Spinal cord (tissue), 10 donors: ENCODE measurements around the gene COLGALT1. TPM values are rescaled to one million over a fixed set of nuclear protein-coding genes. Genes with fewer than 3 reads are reported as not detected.

Experiments used
- DNase-seq, 6 donors: peaks; one replicate each; pipeline versions ENCODE4 v3.0.0 to v3.0.0-alpha.2; 2013 to 2015; ENCODE audit warnings: low spot score in 6 of 6, low read depth in 4 of 6
- H3K27ac ChIP-seq: one replicate; pipeline ENCODE4 v1.5.1; 2013; ENCODE audit warnings: low read depth, low read length, control low read depth
- H3K27me3 ChIP-seq: one replicate; pipeline ENCODE4 v1.6.1; 2013; ENCODE audit warnings: low read length; ENCODE audit not compliant: control insufficient read depth, insufficient read depth
- H3K36me3 ChIP-seq: one replicate; pipeline ENCODE4 v1.6.1; 2013; ENCODE audit warnings: low read length; ENCODE audit not compliant: control insufficient read depth, insufficient read depth
- H3K4me1 ChIP-seq: one replicate; pipeline ENCODE4 v1.6.1; 2013; ENCODE audit warnings: low read length; ENCODE audit not compliant: control insufficient read depth, insufficient read depth
- H3K4me3 ChIP-seq: one replicate; pipeline ENCODE4 v1.5.1; 2013; ENCODE audit warnings: low read depth, low read length, control low read depth
- H3K9me3 ChIP-seq: one replicate; pipeline ENCODE4 v1.6.1; 2013; ENCODE audit warnings: low read length; ENCODE audit not compliant: control insufficient read depth, insufficient read depth
- WGBS: methylation state at CpG from one replicate; pipeline ENCODE4 v1.1.5; 2013; ENCODE audit warnings: missing lambda C conversion rate; ENCODE audit not compliant: insufficient coverage; 5-methylcytosine and 5-hydroxymethylcytosine counted together
- polyA plus RNA-seq, 2 donors: library from polyadenylated mRNA; unstranded; fragments of 120-200 nt; gene quantifications; one replicate each; pipeline ENCODE4 v1.2.1, GENCODE V29; 2013; ENCODE audit not compliant: insufficient read length in 2 of 2
- total RNA-seq, 2 donors: library from RNA; depleted of rRNA in 1 of 2; stranded (reverse); fragments of 120-200 nt in 1 of 2; fragments of >200 nt in 1 of 2; gene quantifications; one replicate each; pipeline versions ENCODE4 v1.2.3 to v1.2.4, GENCODE V29; 2013 to 2014
- donor health status: healthy.

Gene COLGALT1
- total and polyA plus RNA-seq, 4 donors = 24.3 to 64.5 (median 39.8) TPM

- Histone ChIP-seq H3K27me3 (no peaks in the 10 kb centered on the region), H3K9me3 (no peaks in the 10 kb centered on the region), H3K36me3 (peaks cover 7% of the 10 kb centered on the region), H3K27ac (peak overlapping the region; percentile 60), H3K4me3 (no peak overlapping the region), H3K4me1 (peaks cover 16% of the 10 kb centered on the region)
- peak in 3 of 6 donors; percentile 19 to 75 (median 26) for DNase-seq
- 31% methylated on average over 6 of the region's 7 CpGs for WGBS
Measured at GRCh38 chr19:17553256-17553655, 2.2 kb upstream of the COLGALT1 start.

GRCh38 chr19:17554968-17555479, 425 bp upstream of the COLGALT1 start:
- DNase-seq = no peak
- Histone ChIP-seq H3K4me3 (peak overlapping the region; percentile 48), H3K9me3 (no peaks in the 10 kb centered on the region), H3K27ac (peak overlapping the region; percentile 76), H3K36me3 (peaks cover 22% of the 10 kb centered on the region), H3K4me1 (peaks cover 19% of the 10 kb centered on the region), H3K27me3 (no peaks in the 10 kb centered on the region)
- 16% methylated on average over 14 of the region's 19 CpGs for WGBS

- H3K36me3 ChIP-seq = peaks cover 33% of the 10 kb centered on the region
- no peaks in the 10 kb centered on the region for H3K27me3 ChIP-seq
- H3K4me3 ChIP-seq = peak overlapping the region; percentile 78
- no peaks in the 10 kb centered on the region for H3K9me3 ChIP-seq
- peaks cover 20% of the 10 kb centered on the region for H3K4me1 ChIP-seq
- 9% methylated on average over 46 of the region's 46 CpGs for WGBS
- H3K27ac ChIP-seq = peak overlapping the region; percentile 81
- DNase-seq = peak in 2 of 6 donors; percentile 62 to 64
Measured at GRCh38 chr19:17555929-17556813, 722 bp downstream of the COLGALT1 start.

GRCh38 chr19:17556995-17557394, 1.5 kb downstream of the COLGALT1 start:
- no peaks in the 10 kb centered on the region for H3K9me3 ChIP-seq
- peaks cover 20% of the 10 kb centered on the region for H3K4me1 ChIP-seq
- no peak overlapping the region for H3K4me3 ChIP-seq
- H3K36me3 ChIP-seq = peaks cover 40% of the 10 kb centered on the region
- DNase-seq = no peak
- H3K27ac ChIP-seq = no peak overlapping the region
- H3K27me3 ChIP-seq = no peaks in the 10 kb centered on the region
- WGBS = 96% methylated on average over 3 of the region's 7 CpGs

- no peak overlapping the region for H3K27ac ChIP-seq
- H3K36me3 ChIP-seq = peaks cover 44% of the 10 kb centered on the region
- H3K27me3 ChIP-seq = no peaks in the 10 kb centered on the region
- H3K4me3 ChIP-seq = no peak overlapping the region
- no peaks in the 10 kb centered on the region for H3K9me3 ChIP-seq
- DNase-seq = no peak
- 91% methylated on average over 4 of the region's 9 CpGs for WGBS
- peaks cover 20% of the 10 kb centered on the region for H3K4me1 ChIP-seq
Measured at GRCh38 chr19:17557466-17557865, 2.0 kb downstream of the COLGALT1 start.

- DNase-seq = no peak
- Histone ChIP-seq H3K36me3 (peaks cover 65% of the 10 kb centered on the region), H3K9me3 (no peaks in the 10 kb centered on the region), H3K4me3 (no peak overlapping the region), H3K27ac (no peak overlapping the region), H3K4me1 (peaks cover 16% of the 10 kb centered on the region), H3K27me3 (no peaks in the 10 kb centered on the region)
- WGBS = 90% methylated on average over 14 of the region's 14 CpGs
Measured at GRCh38 chr19:17560205-17560595, 4.8 kb downstream of the COLGALT1 start.

GRCh38 chr19:17562097-17562496, 6.6 kb downstream of the COLGALT1 start:
- no peaks in the 10 kb centered on the region for H3K9me3 ChIP-seq
- H3K4me1 ChIP-seq = peaks cover 4% of the 10 kb centered on the region
- H3K4me3 ChIP-seq = no peak overlapping the region
- WGBS = 92% methylated on average over 1 of the region's 4 CpGs
- H3K27ac ChIP-seq = no peak overlapping the region
- H3K36me3 ChIP-seq = peaks cover 77% of the 10 kb centered on the region
- no peaks in the 10 kb centered on the region for H3K27me3 ChIP-seq
- DNase-seq = no peak

- 71% methylated on average over 10 of the region's 11 CpGs for WGBS
- no peaks in the 10 kb centered on the region for H3K9me3 ChIP-seq
- no peak overlapping the region for H3K4me3 ChIP-seq
- no peak for DNase-seq
- no peak overlapping the region for H3K27ac ChIP-seq
- H3K4me1 ChIP-seq = peaks cover 4% of the 10 kb centered on the region
- H3K27me3 ChIP-seq = no peaks in the 10 kb centered on the region
- H3K36me3 ChIP-seq = peaks cover 77% of the 10 kb centered on the region
Measured at GRCh38 chr19:17562561-17562960, 7.1 kb downstream of the COLGALT1 start.

- DNase-seq = no peak
- Histone ChIP-seq H3K4me3 (no peak overlapping the region), H3K27me3 (no peaks in the 10 kb centered on the region), H3K4me1 (peaks cover 4% of the 10 kb centered on the region), H3K27ac (no peak overlapping the region), H3K36me3 (peaks cover 81% of the 10 kb centered on the region), H3K9me3 (no peaks in the 10 kb centered on the region)
- 77% methylated on average over 6 of the region's 6 CpGs for WGBS
Measured at GRCh38 chr19:17564781-17565180, 9.3 kb downstream of the COLGALT1 start.

GRCh38 chr19:17565611-17566010, 10.2 kb downstream of the COLGALT1 start:
- no CpG with 5 or more reads among the region's 3 CpGs for WGBS
- no peak for DNase-seq
- Histone ChIP-seq H3K4me3 (no peak overlapping the region), H3K9me3 (no peaks in the 10 kb centered on the region), H3K27me3 (no peaks in the 10 kb centered on the region), H3K27ac (no peak overlapping the region), H3K4me1 (no peaks in the 10 kb centered on the region), H3K36me3 (peaks cover 81% of the 10 kb centered on the region)
